PC-3 (cell line): ENCODE data around the gene ZBTB48. TPM values are rescaled to one million over a fixed set of nuclear protein-coding genes. Genes with fewer than 3 reads are reported as not detected.

Experiments
- ATAC-seq: fragments of 200-7000 bp; cut with Tn5 transposase; 2 replicates; pipeline ENCODE4 v1.9.1; 2020; ENCODE audit warnings: mild to moderate bottlenecking, moderate library complexity
- BruUV-seq: library from RNA; stranded (reverse); fragments of 400-500 nt; replicated peaks from 2 replicates; lab custom pipeline; 2021; lab: Mats Ljungman, UMichigan
- CTCF ChIA-PET: fragments of 300-600 bp; sonication (Branson Sonifier 250); formaldehyde crosslinking; loops from one replicate; lab custom pipeline; 2022; ENCODE audit warnings: antibody characterized with exemption; lab: Charles Lee
- POLR2A ChIA-PET: fragments of 300-600 bp; sonication (Branson Sonifier 250); formaldehyde crosslinking; loops from one replicate; lab custom pipeline; 2022; ENCODE audit warnings: antibody characterized with exemption; ENCODE audit not compliant: unreplicated experiment; lab: Charles Lee
- DNase-seq: peaks from one replicate; pipeline ENCODE4 v3.0.0-alpha.2; 2015
- H2AFZ ChIP-seq: fragments of 300-600 bp; sonication (generic); 2 replicates; pipeline ENCODE4 v1.6.0; 2016; ENCODE audit warnings: antibody characterized with exemption, low read length
- H3F3A ChIP-seq: fragments of 300-600 bp; sonication (generic); one replicate; pipeline ENCODE4 v1.6.0; 2017; ENCODE audit warnings: antibody characterized with exemption, low read length, control low read depth, mild to moderate bottlenecking; ENCODE audit not compliant: unreplicated experiment
- H3K27ac ChIP-seq: fragments of 300-600 bp; sonication (generic); 2 replicates; pipeline ENCODE4 v1.5.1; 2016; ENCODE audit warnings: mild to moderate bottlenecking, low read length
- H3K27me3 ChIP-seq: fragments of 300-600 bp; sonication (generic); 2 replicates; pipeline ENCODE4 v1.6.1; 2016; ENCODE audit warnings: low read length, mixed read lengths
- H3K36me3 ChIP-seq: fragments of 300-600 bp; sonication (generic); 2 replicates; pipeline ENCODE4 v1.6.1; 2016; ENCODE audit warnings: low read depth, mixed run types, low read length, mixed read lengths
- H3K4me1 ChIP-seq: fragments of 300-600 bp; sonication (generic); 2 replicates; pipeline ENCODE4 v1.5.1; 2016; ENCODE audit warnings: low read length; ENCODE audit not compliant: insufficient read depth
- H3K4me2 ChIP-seq: fragments of 300-600 bp; sonication (generic); 2 replicates; pipeline ENCODE4 v1.6.0; 2016; ENCODE audit warnings: low read length
- H3K4me3 ChIP-seq: fragments of 300-600 bp; sonication (generic); 2 replicates; pipeline ENCODE4 v1.5.1; 2016; ENCODE audit warnings: mild to moderate bottlenecking, low read length, mixed read lengths
- H3K79me2 ChIP-seq: fragments of 300-600 bp; sonication (generic); 2 replicates; pipeline ENCODE4 v1.6.1; 2017; ENCODE audit warnings: low read length, mixed read lengths
- H3K9ac ChIP-seq: fragments of 300-600 bp; sonication (generic); 2 replicates; pipeline ENCODE4 v1.6.0; 2016; ENCODE audit warnings: mild to moderate bottlenecking, low read length
- H3K9me2 ChIP-seq: fragments of 300-600 bp; sonication (generic); replicated peaks from 2 replicates; pipeline ENCODE4 v1.6.1; 2016; ENCODE audit warnings: mixed run types, low read length, mixed read lengths
- H3K9me3 ChIP-seq: fragments of 300-600 bp; sonication (generic); 2 replicates; pipeline ENCODE4 v1.6.1; 2016; ENCODE audit warnings: low read length, mixed read lengths
- H4K20me1 ChIP-seq: fragments of 300-600 bp; sonication (generic); 2 replicates; pipeline ENCODE4 v1.6.1; 2016; ENCODE audit warnings: low read length, mixed read lengths
- EZH2 ChIP-seq: fragments of 300-600 bp; sonication (generic); IDR thresholded peaks from one replicate; pipeline ENCODE4 v1.6.1; 2017; ENCODE audit warnings: antibody characterized with exemption, mild to moderate bottlenecking, low read length; ENCODE audit not compliant: unreplicated experiment
- EZH2phosphoT487 ChIP-seq: fragments of 300-600 bp; sonication (generic); IDR thresholded peaks from 2 replicates; pipeline ENCODE4 v1.6.1; 2018; ENCODE audit warnings: mild to moderate bottlenecking, antibody characterized with exemption, low read length, borderline replicate concordance
- intact Hi-C: fragments of 100-400 bp; cut with micrococcal nuclease; formaldehyde crosslinking; loops from 2 replicates; pipeline ENCODE4 v1.9.0; 2023
- total RNA-seq: library from RNA; depleted of rRNA; stranded (reverse); fragments of >200 nt; gene quantifications from 2 replicates; pipeline ENCODE4 v1.2.3, GENCODE V29; 2014
- TF ChIP-seq, protein P1 (sequence below): fragments of 300-600 bp; sonication (generic); conservative IDR thresholded peaks from 2 replicates; pipeline ENCODE4 v1.5.1; 2017; ENCODE audit warnings: antibody characterized with exemption, low read depth, mild to moderate bottlenecking, low read length

The ZBTB48 gene
- total RNA-seq, 1 experiment from 2014 or later, result 47.2 TPM

DNA sequence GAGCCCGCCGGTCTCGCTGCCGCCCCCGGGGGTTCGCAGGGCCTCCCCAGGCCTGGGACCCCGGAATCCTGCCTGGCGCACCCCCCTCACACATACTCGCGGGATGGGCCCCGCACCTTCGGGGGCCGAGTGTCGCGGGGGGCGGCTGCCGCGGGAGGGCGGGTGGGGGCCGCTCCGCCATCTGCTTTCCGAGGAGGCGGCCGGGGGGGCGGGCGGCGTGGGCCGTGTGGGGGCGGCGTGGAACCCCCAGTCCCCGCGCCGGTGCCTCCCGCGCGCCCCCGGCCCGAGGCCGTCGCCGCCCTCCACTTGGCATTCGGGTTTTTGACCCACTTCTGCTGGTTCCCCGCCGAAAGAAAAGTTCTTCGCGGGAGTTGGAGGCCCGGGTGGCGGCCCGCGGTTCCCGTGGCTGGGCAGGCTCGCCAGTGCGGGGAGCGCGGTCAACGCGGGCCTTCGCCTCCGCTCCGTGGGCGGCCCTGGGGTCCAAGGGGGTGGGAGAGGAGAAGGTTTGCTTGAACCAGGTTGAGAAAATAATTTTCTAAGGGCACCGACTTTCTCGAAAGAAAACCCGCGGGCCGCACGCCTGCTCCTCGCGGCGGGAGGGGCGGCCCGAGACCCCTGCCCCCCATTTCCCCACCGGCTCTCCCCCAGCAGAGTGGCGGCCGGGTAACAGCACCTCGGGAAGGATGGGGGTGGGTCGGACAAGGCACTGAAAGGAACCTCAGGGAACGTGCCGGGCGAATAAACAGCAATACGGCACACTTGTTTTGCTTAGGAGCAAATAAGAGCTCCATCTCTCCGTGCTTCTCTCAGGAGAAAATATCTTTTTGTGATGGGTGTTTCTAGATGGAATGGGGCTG is 35.4 kb downstream of the ZBTB48 start:
- Histone ChIP-seq H3F3A (peaks cover 4% of the 10 kb centered on the region), H3K79me2 (peaks cover 58% of the 10 kb centered on the region), H3K4me3 (peak overlapping the region; percentile 82), H3K27me3 (no peaks in the 10 kb centered on the region), H3K4me2 (peak overlapping the region; percentile 98), H3K36me3 (peaks cover 18% of the 10 kb centered on the region; the same call in 1 of the 2 replicates), H3K9ac (peak overlapping the region; percentile 70), H3K27ac (no peak overlapping the region), H4K20me1 (no peaks in the 10 kb centered on the region), H3K9me2 (no peaks in the 10 kb centered on the region), H2AFZ (peak overlapping the region; percentile 76), H3K9me3 (no peaks in the 10 kb centered on the region), H3K4me1 (peaks cover 12% of the 10 kb centered on the region)
- no TSS peak for BruUV-seq
- TF ChIP-seq, protein P1, sequence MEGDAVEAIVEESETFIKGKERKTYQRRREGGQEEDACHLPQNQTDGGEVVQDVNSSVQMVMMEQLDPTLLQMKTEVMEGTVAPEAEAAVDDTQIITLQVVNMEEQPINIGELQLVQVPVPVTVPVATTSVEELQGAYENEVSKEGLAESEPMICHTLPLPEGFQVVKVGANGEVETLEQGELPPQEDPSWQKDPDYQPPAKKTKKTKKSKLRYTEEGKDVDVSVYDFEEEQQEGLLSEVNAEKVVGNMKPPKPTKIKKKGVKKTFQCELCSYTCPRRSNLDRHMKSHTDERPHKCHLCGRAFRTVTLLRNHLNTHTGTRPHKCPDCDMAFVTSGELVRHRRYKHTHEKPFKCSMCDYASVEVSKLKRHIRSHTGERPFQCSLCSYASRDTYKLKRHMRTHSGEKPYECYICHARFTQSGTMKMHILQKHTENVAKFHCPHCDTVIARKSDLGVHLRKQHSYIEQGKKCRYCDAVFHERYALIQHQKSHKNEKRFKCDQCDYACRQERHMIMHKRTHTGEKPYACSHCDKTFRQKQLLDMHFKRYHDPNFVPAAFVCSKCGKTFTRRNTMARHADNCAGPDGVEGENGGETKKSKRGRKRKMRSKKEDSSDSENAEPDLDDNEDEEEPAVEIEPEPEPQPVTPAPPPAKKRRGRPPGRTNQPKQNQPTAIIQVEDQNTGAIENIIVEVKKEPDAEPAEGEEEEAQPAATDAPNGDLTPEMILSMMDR, result no peak
- TF ChIP-seq EZH2phosphoT487, result no peak
- no peak for ATAC-seq
- POLR2A ChIA-PET, result interaction anchor here (0.6 kb wide), 2 partner anchors 15 to 89 kb away, joined by 3 to 6 read pairs; no protein-coding TSS in a partner anchor
- CTCF ChIA-PET, result no interaction called here
- DNase-seq, result no peak
- intact Hi-C loops, result no loop called here

GRCh38 chr1:6619045-6619444 is 39.3 kb downstream of the ZBTB48 start:
- H4K20me1 ChIP-seq, result no peaks in the 10 kb centered on the region
- POLR2A ChIA-PET, result interaction anchor here (0.7 kb wide), 1 partner anchor 165 kb away, joined by 4 read pairs; no protein-coding TSS in a partner anchor
- DNase-seq, result no peak
- H3K4me1 ChIP-seq, result peaks cover 6% of the 10 kb centered on the region
- no peak for ATAC-seq
- peaks cover 62% of the 10 kb centered on the region for H3K79me2 ChIP-seq
- TF ChIP-seq, protein P1, result no peak
- TF ChIP-seq EZH2 (no peak), EZH2phosphoT487 (no peak)
- CTCF ChIA-PET, result no interaction called here
- H3K9me3 ChIP-seq, result no peaks in the 10 kb centered on the region
- no TSS peak for BruUV-seq
- H3K4me2 ChIP-seq, result no peak overlapping the region
- no peak overlapping the region for H3K9ac ChIP-seq
- H3K9me2 ChIP-seq, result no peaks in the 10 kb centered on the region
- H3K4me3 ChIP-seq, result no peak overlapping the region
- no peak overlapping the region for H3K27ac ChIP-seq
- peaks cover 3% of the 10 kb centered on the region for H3F3A ChIP-seq
- H3K36me3 ChIP-seq, result peaks cover 42% of the 10 kb centered on the region; the same call in 1 of the 2 replicates
- H3K27me3 ChIP-seq, result no peaks in the 10 kb centered on the region
- no peak overlapping the region for H2AFZ ChIP-seq
- intact Hi-C loops, result no loop called here
